Activated T-helper 17 cell treated with anti-CD3 and anti-CD28 coated beads, Interleukin-2, amount 50 U/mL, for 72 hours (primary cell): ENCODE measurements around the gene BCAS1. TPM values are rescaled to one million over a fixed set of nuclear protein-coding genes. Genes with fewer than 3 reads are reported as not detected.

Experiments used
- ATAC-seq: fragments of 150-1000 bp; cut with Tn5 transposase; replicated peaks from 2 replicates; pipeline ENCODE4 v1.10.0; 2021; ENCODE audit warnings: mild to moderate bottlenecking, moderate library complexity
- H3K27ac Mint-ChIP-seq: one replicate; pipeline ENCODE4 v1.8.0; 2022; ENCODE audit warnings: mixed read lengths
- H3K27me3 Mint-ChIP-seq: one replicate; pipeline ENCODE4 v1.8.0; 2022; ENCODE audit warnings: mixed read lengths
- H3K36me3 Mint-ChIP-seq: one replicate; pipeline ENCODE4 v1.8.0; 2022; ENCODE audit warnings: low read depth, mild to moderate bottlenecking, mixed read lengths
- H3K4me1 Mint-ChIP-seq: one replicate; pipeline ENCODE4 v1.8.0; 2022; ENCODE audit warnings: mixed read lengths
- H3K4me3 Mint-ChIP-seq: one replicate; pipeline ENCODE4 v1.8.0; 2022; ENCODE audit warnings: mild to moderate bottlenecking, mixed read lengths
- H3K9me3 Mint-ChIP-seq: one replicate; pipeline ENCODE4 v1.8.0; 2022; ENCODE audit warnings: mixed read lengths
- total RNA-seq, 2 donors: library from RNA; stranded (reverse); gene quantifications; one replicate each; pipeline ENCODE4 v1.2.3, GENCODE V29; 2022

The BCAS1 gene
- total RNA-seq, 2 donors from 2014 or later: 0.11 TPM; not detected in 1

- Mint-ChIP-seq H3K27me3 (peaks cover 15% of the 10 kb centered on the region), H3K27ac (no peak overlapping the region), H3K4me3 (no peak overlapping the region), H3K4me1 (peaks cover 6% of the 10 kb centered on the region), H3K9me3 (no peaks in the 10 kb centered on the region), H3K36me3 (no peaks in the 10 kb centered on the region)
- no peak for ATAC-seq
Observed at GRCh38 chr20:54093423-54094267, 23.3 kb upstream of the BCAS1 start.

GRCh38 chr20:54092021-54092420, 21.6 kb upstream of the BCAS1 start:
- no peaks in the 10 kb centered on the region for H3K9me3 Mint-ChIP-seq
- peaks cover 16% of the 10 kb centered on the region for H3K27me3 Mint-ChIP-seq
- no peak overlapping the region for H3K4me3 Mint-ChIP-seq
- H3K36me3 Mint-ChIP-seq: no peaks in the 10 kb centered on the region
- no peak overlapping the region for H3K27ac Mint-ChIP-seq
- no peak for ATAC-seq
- peaks cover 6% of the 10 kb centered on the region for H3K4me1 Mint-ChIP-seq

GRCh38 chr20:54091120-54091480, 20.7 kb upstream of the BCAS1 start:
- H3K4me3 Mint-ChIP-seq: no peak overlapping the region
- H3K4me1 Mint-ChIP-seq: peaks cover 6% of the 10 kb centered on the region
- no peak overlapping the region for H3K27ac Mint-ChIP-seq
- H3K36me3 Mint-ChIP-seq: no peaks in the 10 kb centered on the region
- H3K27me3 Mint-ChIP-seq: peaks cover 12% of the 10 kb centered on the region
- ATAC-seq: no peak
- no peaks in the 10 kb centered on the region for H3K9me3 Mint-ChIP-seq

- Mint-ChIP-seq H3K9me3 (no peaks in the 10 kb centered on the region), H3K4me3 (no peak overlapping the region), H3K27ac (no peak overlapping the region), H3K36me3 (no peaks in the 10 kb centered on the region), H3K4me1 (peaks cover 6% of the 10 kb centered on the region), H3K27me3 (peaks cover 12% of the 10 kb centered on the region)
- ATAC-seq: no peak
Observed at GRCh38 chr20:54090230-54091119, 20.1 kb upstream of the BCAS1 start.

- H3K4me1 Mint-ChIP-seq: peaks cover 6% of the 10 kb centered on the region
- H3K4me3 Mint-ChIP-seq: no peak overlapping the region
- peaks cover 12% of the 10 kb centered on the region for H3K27me3 Mint-ChIP-seq
- no peak for ATAC-seq
- no peaks in the 10 kb centered on the region for H3K9me3 Mint-ChIP-seq
- H3K27ac Mint-ChIP-seq: no peak overlapping the region
- H3K36me3 Mint-ChIP-seq: no peaks in the 10 kb centered on the region
Observed at GRCh38 chr20:54088430-54088829, 18.0 kb upstream of the BCAS1 start.

GRCh38 chr20:54086507-54087039, 16.2 kb upstream of the BCAS1 start:
- no peak overlapping the region for H3K4me3 Mint-ChIP-seq

GRCh38 chr20:54085910-54086309, 15.5 kb upstream of the BCAS1 start:
- no peaks in the 10 kb centered on the region for H3K9me3 Mint-ChIP-seq
- H3K27me3 Mint-ChIP-seq: peaks cover 9% of the 10 kb centered on the region
- ATAC-seq: no peak
- H3K4me3 Mint-ChIP-seq: no peak overlapping the region
- H3K27ac Mint-ChIP-seq: no peak overlapping the region
- peaks cover 6% of the 10 kb centered on the region for H3K4me1 Mint-ChIP-seq
- no peaks in the 10 kb centered on the region for H3K36me3 Mint-ChIP-seq

More at GRCh38 chr20:54086507-54087039, 16.2 kb upstream of the BCAS1 start:
- no peak overlapping the region for H3K27ac Mint-ChIP-seq
- peaks cover 9% of the 10 kb centered on the region for H3K27me3 Mint-ChIP-seq
- H3K9me3 Mint-ChIP-seq: no peaks in the 10 kb centered on the region
- no peak for ATAC-seq
- no peaks in the 10 kb centered on the region for H3K36me3 Mint-ChIP-seq
- peaks cover 6% of the 10 kb centered on the region for H3K4me1 Mint-ChIP-seq

- H3K4me3 Mint-ChIP-seq: no peak overlapping the region
- H3K27ac Mint-ChIP-seq: no peak overlapping the region
- H3K36me3 Mint-ChIP-seq: no peaks in the 10 kb centered on the region
Observed at GRCh38 chr20:54085425-54085824, 15.0 kb upstream of the BCAS1 start.

GRCh38 chr20:54084727-54085388, 14.5 kb upstream of the BCAS1 start:
- Mint-ChIP-seq H3K36me3 (no peaks in the 10 kb centered on the region), H3K9me3 (no peaks in the 10 kb centered on the region), H3K4me3 (no peak overlapping the region), H3K27me3 (peaks cover 4% of the 10 kb centered on the region), H3K27ac (no peak overlapping the region), H3K4me1 (no peaks in the 10 kb centered on the region)
- no peak for ATAC-seq

More at GRCh38 chr20:54085425-54085824, 15.0 kb upstream of the BCAS1 start:
- Mint-ChIP-seq H3K27me3 (peaks cover 6% of the 10 kb centered on the region), H3K4me1 (peaks cover 3% of the 10 kb centered on the region), H3K9me3 (no peaks in the 10 kb centered on the region)
- ATAC-seq: no peak

- Mint-ChIP-seq H3K4me1 (no peaks in the 10 kb centered on the region), H3K36me3 (no peaks in the 10 kb centered on the region), H3K27ac (no peak overlapping the region), H3K27me3 (peaks cover 4% of the 10 kb centered on the region), H3K4me3 (no peak overlapping the region), H3K9me3 (no peaks in the 10 kb centered on the region)
- no peak for ATAC-seq
Observed at GRCh38 chr20:54084193-54084592, 13.8 kb upstream of the BCAS1 start.

GRCh38 chr20:54083459-54083858, 13.1 kb upstream of the BCAS1 start:
- H3K27ac Mint-ChIP-seq: no peak overlapping the region
- H3K9me3 Mint-ChIP-seq: no peaks in the 10 kb centered on the region
- H3K27me3 Mint-ChIP-seq: no peaks in the 10 kb centered on the region
- H3K4me3 Mint-ChIP-seq: no peak overlapping the region
- no peak for ATAC-seq
- H3K4me1 Mint-ChIP-seq: peaks cover under 1% of the 10 kb centered on the region
- no peaks in the 10 kb centered on the region for H3K36me3 Mint-ChIP-seq

GRCh38 chr20:54082100-54082499, 11.7 kb upstream of the BCAS1 start:
- Mint-ChIP-seq H3K4me1 (peaks cover 10% of the 10 kb centered on the region), H3K4me3 (no peak overlapping the region)

GRCh38 chr20:54079652-54080051, 9.3 kb upstream of the BCAS1 start:
- H3K27me3 Mint-ChIP-seq: no peaks in the 10 kb centered on the region
- H3K4me1 Mint-ChIP-seq: peaks cover 10% of the 10 kb centered on the region
- H3K27ac Mint-ChIP-seq: no peak overlapping the region
- no peak overlapping the region for H3K4me3 Mint-ChIP-seq
- no peak for ATAC-seq
- H3K36me3 Mint-ChIP-seq: no peaks in the 10 kb centered on the region
- H3K9me3 Mint-ChIP-seq: peaks cover 3% of the 10 kb centered on the region

More at GRCh38 chr20:54082100-54082499, 11.7 kb upstream of the BCAS1 start:
- Mint-ChIP-seq H3K36me3 (no peaks in the 10 kb centered on the region), H3K27ac (no peak overlapping the region), H3K27me3 (no peaks in the 10 kb centered on the region), H3K9me3 (peaks cover 1% of the 10 kb centered on the region)
- no peak for ATAC-seq

GRCh38 chr20:54078296-54078984, 8.0 kb upstream of the BCAS1 start:
- peak; percentile 52 for ATAC-seq
- H3K36me3 Mint-ChIP-seq: no peaks in the 10 kb centered on the region
- H3K9me3 Mint-ChIP-seq: peaks cover 3% of the 10 kb centered on the region
- H3K4me3 Mint-ChIP-seq: peak overlapping the region; percentile 71
- H3K27me3 Mint-ChIP-seq: no peaks in the 10 kb centered on the region
- H3K27ac Mint-ChIP-seq: peak overlapping the region; percentile 18
- peaks cover 10% of the 10 kb centered on the region for H3K4me1 Mint-ChIP-seq
